Right forelimb (tissue), 1 donor: ENCODE results near the gene PXDN.
"Not testable (repeated sequence)": the region's sequence is repeated elsewhere in the genome, so short reads cannot be mapped to it uniquely, and the experiment has no call there.

ENCODE experiments used
- DNase-seq: peaks from one replicate; pipeline ENCODE4 v3.0.0-alpha.2; 2018

PXDN gene

DNA sequence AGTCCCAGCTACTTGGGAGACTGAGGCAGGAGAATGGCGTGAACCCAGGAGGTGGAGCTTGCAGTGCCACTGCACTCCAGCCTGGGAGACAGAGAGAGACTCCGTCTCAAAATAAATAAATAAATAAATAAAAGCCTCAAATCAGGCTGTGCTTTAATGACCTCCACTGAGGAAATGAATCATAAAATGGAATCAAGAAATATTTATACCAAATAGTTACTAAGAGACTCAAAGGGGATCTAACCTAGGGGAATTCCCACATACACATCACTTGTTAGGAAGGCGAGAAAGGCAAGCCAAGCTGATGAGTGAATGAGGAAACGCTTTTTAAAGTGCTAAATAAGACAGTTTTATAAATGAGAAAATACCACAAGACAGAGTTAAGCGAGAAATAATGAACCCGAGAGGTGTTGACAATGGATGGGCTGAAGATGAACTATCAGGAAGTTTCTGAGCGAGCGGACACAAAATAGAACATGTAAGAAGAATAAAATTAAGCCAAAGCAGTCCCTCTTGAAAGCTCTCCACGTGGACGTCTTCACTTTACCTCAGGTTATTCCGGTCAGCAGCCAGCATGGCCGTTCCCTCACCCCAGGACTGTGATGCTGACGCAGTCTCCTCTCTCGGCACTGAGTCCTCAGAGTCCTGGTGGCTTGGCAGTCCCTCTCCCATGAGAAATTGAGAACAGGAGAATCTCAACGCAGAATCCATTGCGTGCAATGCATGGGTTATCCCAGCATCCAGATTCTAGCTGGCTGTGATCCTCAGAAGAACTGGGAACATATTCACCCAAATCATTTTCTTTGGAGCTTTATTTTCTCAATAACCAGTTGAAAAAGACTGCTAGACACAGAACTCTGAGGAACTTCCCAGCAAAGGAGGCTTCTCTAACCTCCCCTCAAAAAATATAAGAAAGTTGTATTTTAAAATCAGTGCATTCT lies 22.3 kb downstream of the PXDN start:
- no peak for DNase-seq

DNA sequence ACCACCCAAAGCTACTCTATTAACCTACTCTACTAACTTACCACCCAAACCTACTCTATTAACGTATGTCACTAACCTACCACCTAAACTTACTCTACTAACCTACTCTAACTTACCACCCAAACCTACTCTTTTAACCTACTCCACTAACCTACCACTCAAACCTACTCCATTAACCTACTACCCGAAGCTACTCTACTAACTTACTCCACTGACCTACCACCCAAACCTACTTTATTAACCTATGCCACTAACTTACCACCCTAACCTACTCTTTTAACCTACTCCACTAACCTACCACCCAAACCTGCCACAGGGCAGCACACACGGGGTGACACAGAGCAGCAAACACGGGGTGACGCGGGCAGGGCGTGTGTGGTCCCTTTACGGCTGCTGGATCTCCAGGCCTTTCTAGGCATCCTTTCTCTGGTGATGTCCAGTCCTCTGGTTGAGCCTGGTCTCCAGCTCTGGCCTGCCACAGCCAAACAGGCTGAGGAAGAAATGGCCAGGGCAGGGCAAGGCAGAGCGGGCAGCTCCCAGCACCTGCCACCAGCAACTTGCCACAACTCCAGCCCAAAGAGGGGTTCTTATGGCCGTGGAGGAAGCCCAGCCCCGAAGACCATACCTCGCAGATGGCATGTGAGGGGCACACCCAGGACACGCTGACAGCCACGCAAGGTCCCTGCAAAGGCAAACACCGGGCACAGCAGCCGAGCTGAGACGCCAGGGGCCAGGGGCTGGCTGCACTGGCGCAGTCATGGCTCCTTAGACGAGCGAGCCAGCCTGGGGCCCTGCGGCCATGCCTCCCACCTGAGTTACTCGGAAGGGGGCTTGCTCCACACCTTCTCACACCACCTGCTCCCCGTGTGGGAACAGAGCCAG lies 25.7 kb downstream of the PXDN start:
- DNase-seq, result no peak

DNA sequence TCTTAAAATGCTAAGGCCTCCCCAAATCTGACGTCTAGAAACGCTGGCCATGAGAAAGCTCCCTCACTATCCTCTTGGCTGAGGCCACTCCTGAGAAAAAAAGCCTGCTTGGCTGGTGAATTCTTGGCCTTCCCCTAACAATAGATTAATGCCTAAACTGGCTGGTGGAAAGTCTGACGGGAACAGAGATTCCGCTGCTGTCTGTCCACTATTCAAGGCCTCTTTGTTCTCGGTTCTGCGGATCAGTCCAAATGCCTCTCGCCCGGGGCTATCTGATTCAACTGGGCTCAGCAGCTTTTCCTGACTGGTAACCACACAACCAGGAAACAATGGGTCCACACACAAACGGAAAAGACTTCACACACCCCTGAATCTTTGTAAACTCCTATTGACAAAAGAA lies 27.2 kb downstream of the PXDN start:
- DNase-seq, result no peak

DNA sequence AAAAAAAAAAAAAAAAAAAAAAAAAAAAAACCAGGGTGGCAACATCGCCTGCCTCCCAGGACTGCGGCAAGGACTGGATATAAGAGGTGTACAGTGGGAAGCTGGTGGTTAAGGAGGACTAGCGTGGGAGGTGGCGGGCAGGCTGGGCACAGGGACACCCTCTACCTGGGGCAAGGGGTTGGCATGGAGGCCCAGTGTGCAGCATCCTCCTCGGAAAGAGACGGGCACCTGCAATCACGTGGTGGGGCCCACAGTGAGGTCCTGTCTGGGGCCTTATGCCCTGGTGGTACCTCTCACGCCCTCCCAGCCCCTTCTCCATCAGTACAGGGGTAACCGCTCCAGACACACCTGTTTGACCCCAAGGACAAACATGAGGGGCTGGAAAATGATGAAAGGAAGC lies 27.9 kb downstream of the PXDN start:
- no peak for DNase-seq

DNA sequence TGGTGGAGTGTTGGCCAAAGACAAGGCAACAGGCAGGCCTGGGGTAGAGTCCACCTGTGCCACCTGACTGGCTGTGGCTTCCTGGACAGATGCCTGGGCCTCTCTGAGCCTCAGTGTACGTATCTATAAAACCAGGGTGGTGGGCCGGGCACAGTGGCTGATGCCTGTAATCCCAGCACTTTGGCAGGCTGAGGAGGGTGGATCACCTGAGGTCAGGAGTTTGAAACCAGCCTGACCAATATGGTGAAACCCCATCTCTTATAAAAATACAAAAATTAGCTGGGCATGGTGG lies 28.4 kb downstream of the PXDN start:
- not testable (repeated sequence) for DNase-seq

DNA sequence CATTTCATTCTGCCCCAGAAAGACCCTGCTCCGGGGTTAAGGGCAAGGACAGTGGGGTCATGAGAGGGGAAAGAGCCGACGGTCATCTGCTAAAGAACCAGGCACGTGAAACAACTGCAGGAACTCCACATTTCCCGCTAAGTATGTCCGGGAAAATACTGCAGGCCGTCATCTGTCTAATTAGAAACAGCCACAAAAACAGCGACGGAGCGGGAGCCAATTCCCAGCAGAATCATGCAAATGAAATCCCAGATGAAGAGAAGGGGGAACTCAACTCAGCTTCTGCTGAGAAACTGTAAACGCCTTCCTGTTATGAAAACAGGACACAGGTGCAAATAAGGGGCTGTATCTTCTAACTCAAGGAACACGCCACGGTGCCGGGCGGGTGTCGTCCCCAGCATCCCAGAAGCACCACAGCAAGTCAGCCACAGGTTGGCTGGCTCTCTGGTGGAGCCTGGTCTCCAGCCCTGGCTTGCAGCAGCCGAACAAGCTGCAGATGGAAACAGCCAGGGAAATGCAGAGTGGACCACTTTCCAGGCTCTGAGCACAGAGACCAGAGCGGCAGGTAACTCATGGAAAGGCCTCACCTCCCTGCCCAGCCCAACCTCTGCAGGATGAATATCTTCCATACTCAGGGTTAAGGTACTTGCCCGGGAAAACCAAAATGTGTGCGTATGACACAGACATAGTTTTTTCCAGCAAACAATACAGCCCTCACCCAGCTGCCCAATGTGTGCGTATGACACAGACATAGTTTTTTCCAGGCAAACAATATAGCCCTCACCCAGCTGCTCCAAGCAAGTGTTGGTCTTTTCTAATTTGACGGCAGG lies 28.9 kb downstream of the PXDN start:
- DNase-seq, result peak; percentile 60

DNA sequence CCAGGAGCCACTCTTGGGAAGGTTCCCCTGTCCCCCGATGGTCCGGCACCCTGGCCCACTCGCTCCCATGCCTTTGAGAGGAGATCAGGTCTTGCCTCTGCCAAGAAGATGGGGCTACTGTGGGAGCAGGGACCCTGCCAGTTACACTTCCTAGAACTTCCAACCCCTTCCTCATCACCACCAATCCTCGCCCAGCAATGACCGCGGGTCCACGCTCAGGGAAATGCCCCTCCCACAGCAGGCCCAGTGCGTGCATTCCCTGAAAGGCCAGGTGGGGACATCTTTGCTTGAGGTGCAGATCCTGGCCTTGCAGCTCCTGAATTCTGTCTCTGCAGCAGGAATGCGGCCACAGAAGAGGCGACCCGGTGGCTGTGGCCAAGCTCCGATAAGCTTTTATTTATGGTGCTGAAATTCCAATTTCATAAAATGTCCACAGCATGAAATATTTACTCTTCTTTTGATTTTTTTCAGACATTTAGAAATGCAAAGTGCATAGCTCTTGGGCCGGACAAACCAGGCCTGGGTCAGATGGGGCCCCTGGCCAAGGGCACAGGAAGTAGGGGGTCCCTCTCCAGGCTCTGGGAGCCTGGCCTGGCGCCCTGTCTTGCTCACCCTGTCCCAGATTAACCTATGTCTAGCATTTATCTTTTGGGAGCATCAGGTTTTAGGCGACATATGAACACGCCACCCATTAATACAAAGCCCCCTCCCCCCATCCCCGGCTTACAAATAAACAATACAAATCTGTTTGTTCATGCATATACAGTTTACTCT lies 29.8 kb downstream of the PXDN start:
- no peak for DNase-seq

DNA sequence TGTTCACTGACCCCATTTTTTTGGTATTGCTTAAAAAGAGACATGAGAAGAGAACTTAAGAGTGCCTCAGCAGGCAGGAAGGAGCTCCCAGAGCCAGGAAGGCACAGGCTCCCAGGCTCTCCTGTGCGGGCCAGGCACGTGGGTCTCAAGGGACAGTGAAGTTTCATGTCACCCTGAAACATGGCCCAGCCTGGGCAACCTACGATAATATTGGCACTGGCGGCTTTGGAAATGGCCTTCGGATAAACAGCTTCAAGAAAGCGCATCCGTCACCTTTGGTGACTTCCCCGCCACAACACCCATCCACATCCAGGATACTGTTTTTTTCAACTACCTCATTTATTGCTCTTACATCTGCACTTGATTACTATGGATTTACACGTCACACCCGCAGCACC lies 30.5 kb downstream of the PXDN start:
- no peak for DNase-seq

DNA sequence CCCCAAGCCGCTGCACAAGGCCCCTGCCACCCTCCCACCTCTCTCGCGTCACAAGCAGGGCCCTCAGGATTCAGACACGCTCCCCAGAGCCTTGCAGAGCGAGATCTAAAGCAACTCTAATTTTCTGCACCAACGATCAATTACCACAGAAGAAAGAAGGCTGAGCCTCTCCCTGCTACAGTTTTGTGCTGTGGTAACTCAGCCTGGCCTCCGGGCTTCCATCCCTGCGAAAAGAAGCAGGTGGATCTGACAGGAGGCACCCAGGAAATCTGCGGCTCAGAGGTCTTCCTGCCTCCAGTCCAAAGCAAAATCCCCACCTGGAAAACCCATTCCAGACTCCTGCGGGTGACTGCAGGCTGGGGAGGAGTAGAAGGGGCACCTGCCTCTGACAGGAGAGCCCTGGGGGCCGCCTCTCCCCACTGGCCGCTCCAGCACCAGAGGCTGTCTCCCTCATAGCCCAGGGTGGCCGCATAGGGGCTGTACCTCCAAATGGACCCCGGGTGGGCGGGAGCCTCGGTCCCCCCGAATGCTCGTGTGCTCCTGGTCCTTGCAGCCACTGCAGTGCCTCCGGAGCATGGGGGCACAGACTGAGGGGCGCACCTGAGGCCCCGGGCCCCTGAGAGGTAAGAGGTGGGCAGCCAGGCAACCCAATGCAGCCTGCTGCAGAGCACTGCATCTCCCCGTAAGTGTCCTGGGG lies 31.0 kb downstream of the PXDN start:
- no peak for DNase-seq

DNA sequence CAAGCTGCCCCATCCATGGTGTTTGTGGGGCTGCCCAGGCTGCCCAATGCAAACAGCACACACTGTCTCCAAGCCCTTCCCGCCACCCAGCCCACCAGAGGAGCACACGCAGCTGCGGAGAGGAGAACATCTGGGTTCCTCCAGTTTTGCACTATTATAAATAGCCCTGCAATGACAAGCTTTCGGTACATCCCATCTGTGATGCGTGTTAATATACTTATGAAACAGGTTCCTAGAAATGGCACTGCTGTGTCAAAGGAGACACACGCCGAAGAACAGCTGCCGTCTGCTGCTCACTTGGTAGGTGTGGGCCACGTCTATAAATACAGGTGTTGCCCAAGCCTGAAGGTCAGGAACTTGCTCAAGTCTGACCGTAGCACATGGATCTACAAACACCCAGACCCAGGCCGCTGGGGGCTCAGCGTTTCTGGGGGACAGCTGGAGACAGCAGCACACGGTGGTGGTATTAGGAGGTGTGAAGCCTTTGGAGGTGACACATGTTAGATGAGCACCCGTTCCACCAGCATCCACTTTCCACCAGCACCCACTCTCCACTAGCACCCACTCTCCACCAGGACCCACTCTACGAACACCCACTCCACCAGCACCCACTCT lies 34.3 kb downstream of the PXDN start:
- DNase-seq, result no peak

DNA sequence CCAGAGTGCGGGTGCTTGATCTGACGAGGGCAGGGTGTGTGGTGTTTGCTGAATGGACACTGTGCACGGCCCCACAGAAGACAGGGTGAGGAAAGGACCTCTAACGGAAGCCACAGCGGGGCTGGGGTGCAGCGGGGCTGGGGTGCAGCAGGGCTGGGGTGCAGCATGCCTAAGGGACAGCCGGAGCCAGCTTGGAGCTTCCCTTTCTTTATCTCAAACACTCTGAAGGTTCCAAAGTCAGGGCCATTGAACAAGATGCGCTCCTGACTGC lies 35.0 kb downstream of the PXDN start:
- DNase-seq, result no peak

DNA sequence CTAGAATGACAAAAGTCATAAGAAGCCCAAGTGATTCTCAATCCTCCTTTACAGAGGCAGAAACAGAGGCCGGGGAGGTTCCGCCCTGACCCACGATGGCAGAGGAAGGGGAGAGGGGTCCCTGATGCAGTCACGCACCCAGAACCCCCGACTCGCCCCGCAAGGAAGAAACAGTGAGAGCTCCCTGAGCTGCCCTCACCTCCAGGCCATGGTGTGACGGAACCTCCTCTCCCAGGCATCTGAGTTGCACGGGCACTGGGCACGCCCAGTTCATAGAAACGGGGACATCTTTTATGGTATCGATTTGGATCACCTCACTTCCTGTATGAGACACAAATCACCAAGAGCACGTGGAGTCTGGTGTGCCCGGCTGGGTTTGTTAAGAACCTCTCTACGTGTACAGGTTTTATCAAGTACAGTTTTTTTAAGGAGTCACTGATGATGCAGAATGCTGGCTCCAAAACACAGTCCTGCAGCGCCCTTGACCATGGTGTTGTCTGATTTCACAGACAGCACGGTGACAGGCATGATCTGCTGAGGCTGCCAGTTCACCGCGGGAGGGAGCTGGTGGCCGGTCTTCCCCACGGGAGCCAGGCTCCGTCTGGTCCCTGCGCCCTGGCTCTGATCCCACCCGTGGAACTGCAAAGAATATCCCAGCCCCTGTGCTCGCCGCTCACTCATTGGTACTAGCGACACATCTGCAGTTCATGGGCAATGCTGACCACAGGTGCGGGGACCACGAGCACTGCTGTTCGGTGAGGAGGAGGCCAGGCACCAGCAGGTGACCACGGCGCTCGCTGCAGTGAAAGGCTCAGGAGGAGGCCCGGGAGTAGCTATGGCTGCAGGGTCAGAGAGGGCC lies 35.6 kb downstream of the PXDN start:
- no peak for DNase-seq

DNA sequence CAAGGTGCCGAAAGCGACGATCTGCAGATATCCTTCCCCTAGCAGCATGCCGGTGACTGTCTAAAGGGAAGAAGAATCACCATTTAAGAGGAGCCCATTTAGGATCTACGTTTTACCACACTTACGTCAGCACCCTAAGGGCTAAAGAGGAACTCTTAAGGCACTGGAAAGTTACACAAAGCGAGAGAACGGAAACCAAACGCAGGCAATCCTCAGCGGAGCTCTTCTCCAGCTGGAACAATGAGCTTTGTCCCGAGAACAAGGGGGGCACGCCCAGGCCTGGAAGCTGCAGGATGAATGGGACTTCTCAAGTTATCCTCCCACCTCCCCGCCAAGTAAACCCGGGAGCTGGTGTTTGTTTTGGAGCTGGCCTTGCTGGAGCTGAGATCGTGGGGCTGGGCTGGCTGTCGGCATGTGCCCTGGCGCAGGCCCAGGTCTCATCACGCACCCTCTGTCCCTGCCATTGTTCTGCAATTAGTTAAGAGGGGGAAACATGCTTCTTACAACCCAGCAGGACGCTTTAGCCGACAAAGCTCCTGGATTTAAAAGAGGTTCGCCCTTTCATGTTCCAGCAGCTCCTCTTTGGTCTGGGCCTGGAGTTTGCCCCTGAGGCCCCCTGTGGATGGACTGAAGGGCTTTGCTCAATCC lies 36.4 kb downstream of the PXDN start:
- DNase-seq, result peak; percentile 83

DNA sequence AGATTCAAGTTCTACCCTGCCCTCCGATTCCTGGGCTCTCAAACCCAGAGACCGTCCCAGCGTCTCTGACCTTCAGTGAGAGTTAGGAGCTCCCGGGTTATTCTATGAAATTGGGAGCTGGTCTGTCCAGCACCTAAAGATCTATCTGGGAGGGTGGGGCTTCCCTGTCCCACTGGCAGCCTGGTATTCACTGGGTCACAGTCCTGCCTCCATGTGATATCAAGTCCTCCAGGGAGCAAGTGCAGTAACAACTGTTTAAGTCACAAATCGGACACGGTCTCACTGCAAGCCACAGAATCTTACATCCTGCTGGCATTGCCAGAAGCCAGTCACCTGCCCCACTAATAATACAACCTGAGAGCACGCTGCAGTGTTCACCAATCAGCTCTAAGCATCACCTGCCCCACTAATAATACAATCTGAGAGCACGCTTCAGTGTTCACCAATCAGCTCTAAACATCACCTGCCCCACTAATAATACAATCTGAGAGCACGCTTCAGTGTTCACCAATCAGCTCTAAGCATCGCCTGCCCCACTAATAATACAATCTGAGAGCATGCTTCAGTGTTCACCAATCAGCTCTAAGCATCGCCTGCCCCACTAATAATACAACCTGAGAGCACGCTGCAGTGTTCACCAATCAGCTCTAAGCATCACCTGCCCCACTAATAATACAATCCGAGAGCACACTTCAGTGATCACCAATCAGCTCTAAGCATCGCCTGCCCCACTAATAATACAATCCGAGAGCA lies 38.0 kb downstream of the PXDN start:
- not testable (repeated sequence) for DNase-seq

DNA sequence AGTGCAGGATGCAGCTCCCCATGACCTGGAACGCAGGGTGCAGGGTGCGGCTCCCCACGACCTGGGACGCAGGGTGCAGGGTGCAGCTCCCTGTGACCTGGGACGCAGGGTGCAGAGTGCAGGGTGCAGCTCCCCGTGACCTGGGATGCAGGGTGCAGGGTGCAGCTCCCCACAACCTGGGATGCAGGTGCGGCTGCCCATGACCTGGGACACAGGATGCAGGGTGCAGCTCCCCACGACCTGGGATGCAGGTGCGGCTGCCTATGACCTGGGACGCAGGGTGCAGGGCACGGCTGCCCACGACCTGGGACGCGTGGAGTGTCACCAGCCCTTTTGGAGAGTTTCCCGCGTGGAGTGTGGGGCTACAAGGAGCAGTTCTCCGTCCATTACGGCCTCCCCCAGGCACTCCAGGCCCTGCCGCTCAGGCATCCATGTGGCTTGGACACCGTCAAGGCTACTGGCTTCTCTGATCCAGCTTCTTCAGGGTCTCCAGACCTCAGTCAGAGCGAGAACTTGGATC lies 38.7 kb downstream of the PXDN start:
- no peak for DNase-seq

DNA sequence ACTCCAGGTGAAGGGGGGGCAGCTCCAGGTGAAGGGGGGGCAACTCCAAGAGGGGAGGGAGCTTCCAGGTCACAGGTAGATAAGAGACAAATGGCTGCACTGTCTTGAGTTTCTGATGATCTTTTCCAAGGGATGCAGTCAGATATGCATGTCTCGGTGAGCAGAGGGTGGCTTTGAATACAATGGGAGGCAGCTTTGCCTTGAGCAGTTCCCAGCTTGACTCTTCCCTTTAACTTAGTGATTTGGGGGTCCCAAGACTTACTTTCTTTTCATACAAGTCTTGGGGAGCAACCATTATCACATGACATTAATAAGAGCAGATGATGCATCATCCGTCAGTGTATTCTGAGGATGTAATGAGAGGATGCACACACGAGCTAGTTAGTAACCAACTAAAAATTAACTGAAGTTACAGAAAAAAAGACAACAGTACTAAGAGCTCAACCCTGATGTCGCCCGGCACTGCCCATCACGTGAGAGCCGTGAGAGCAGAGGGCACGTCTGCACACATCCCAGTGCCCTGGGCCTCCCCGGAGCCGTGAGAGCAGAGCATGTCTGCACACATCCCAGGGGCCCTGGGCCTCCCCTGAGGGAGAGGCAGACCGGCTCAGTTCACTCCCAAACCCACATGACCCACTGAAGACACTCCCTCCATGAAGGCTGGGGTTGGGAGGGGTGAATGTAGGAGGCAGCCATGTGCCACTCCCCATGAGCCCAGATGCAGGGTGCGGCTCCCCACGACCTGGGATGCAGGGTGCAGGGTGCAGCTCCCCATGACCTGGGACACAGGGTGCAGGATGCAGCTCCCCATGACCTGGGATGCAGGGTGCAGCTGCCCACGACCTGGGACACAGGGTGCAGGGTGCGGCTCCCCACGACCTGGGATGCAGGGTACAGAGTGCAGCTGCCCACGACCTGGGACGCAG lies 39.4 kb downstream of the PXDN start:
- no peak for DNase-seq

DNA sequence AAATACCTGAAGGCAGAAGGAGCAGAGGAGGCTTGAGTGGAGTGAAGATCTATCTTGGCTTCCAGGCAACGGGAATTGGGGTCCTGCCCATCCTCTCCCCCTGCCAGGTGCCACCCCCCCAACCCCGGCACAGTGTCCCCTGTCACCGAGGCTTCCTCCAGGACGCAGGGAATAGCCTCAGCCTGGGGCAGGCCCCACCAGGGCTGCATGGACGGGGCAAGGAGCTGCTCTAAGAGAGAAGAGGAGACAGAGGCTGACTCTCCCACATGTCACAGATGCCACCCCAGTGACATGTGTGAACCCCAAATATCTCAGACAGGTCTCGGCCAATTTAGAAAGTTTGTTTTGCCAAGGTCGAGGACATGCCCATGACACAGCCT lies 42.1 kb downstream of the PXDN start:
- no peak for DNase-seq
